HG03432 (cell line): Measurements from ENCODE around the gene ZNF638.
A peak's percentile ranks its signal among the peaks of the same experiment; 100 is the strongest.
"Not testable (repeated sequence)": the region's sequence is repeated elsewhere in the genome, so short reads cannot be mapped to it uniquely, and the experiment has no call there.

Experiments
- ATAC-seq: cut with Tn5 transposase; IDR thresholded peaks from one replicate; pipeline ENCODE4 v1.9.1; 2021; ENCODE audit warnings: mild to moderate bottlenecking, moderate library complexity; ENCODE audit not compliant: unreplicated experiment

The ZNF638 gene

DNA sequence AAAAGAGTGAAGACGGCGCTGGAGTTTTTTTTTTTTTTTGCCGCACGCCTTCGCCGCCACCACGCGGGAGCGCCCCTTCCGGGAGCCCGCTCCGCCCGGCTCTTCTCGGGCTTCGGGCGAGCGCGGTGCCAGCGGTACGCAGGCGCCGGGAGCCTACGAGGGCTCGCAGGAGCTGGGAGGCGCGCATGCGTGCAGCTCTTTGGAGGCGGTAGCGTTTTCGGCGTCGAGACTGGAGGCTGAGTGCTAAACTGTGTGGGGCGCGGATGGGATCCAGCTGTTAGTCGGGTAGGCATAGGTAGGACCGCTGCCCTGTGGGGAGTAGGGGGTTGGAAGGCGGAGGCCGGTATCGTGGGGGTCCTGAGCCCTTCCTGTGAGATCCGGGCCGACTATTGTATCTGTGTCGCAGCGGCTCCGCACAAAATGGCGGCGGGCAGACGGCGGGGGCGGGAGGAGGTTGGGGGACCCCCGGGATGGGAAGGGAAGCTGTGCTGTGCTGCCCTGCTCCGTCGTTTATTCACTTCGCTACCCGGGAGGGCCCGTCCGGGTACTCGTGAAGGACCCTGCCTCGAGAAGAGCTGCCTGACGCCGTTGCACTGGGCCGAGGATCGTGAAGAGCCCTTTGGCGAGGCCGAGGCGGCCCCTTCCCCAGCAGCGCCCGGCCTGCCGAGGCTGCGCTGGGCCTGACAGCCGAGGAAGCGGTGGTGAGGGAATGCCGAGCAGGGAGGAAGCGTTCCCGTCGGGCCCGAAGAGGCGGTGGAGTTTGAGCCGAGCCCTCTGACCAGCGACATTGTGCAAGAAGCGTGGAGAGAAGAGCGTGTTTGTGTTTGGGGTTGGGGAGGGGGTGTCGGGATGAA lies at the start of gene ZNF638:
Gene ZNF638, plus strand, starts transcription at position 202 of the 854 bp plus-strand sequence. CDS start 17,173 bp downstream, outside the sequence.
- peak; percentile 96 for ATAC-seq

GRCh38 chr2:71281950-71282349 lies 49.6 kb upstream of the ZNF638 start:
- no peak for ATAC-seq

GRCh38 chr2:71282493-71282892 lies 49.1 kb upstream of the ZNF638 start:
- ATAC-seq = peak; percentile 49

- ATAC-seq = no peak
These were observed 48.5 kb upstream of the ZNF638 start for GRCh38 chr2:71283131-71283530.

DNA sequence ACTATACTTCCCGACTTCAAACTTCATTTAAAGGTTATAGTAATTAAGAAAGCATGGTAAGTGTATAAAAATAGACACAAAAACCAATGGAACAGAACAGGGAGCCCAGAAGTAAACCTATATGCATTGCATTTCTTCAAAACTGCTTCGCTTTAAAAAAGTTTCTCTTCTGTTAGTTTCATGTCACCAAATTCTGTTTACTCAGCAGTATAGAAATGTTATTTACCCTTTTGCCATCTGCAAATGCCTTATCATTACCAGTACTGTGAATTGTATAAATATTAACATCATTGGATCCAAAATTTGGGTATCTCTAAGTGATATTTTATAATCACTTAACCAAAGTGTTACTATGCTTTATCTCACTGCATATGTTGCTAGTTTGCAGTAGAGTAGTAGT lies 45.9 kb upstream of the ZNF638 start:
- no peak for ATAC-seq

GRCh38 chr2:71291398-71291797 lies 40.2 kb upstream of the ZNF638 start:
- no peak for ATAC-seq

GRCh38 chr2:71292159-71292558 lies 39.4 kb upstream of the ZNF638 start:
- ATAC-seq = no peak

DNA sequence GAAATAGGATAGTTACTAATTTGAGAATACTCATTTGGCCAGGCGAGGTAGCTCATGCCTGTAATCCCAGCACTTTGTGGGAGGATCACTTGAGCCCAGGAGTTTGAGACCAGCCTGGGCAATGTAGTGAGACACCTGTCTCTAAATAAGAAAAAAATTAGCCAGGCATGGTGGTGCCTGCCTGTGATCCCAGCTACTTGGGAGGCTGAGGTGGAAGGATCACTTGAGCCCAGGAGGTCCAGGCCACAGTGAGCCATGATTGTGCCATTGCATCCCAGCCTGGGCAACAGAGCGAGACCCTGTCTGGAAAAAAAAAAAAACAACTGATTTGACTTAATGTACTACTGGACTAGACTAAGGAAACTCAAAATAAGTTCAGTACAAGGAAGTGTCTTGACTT lies 32.7 kb upstream of the ZNF638 start:
- no peak for ATAC-seq

- no peak for ATAC-seq
These were observed 32.1 kb upstream of the ZNF638 start for GRCh38 chr2:71299507-71299906.

- no peak for ATAC-seq
These were observed 27.7 kb upstream of the ZNF638 start for GRCh38 chr2:71303849-71304248.

DNA sequence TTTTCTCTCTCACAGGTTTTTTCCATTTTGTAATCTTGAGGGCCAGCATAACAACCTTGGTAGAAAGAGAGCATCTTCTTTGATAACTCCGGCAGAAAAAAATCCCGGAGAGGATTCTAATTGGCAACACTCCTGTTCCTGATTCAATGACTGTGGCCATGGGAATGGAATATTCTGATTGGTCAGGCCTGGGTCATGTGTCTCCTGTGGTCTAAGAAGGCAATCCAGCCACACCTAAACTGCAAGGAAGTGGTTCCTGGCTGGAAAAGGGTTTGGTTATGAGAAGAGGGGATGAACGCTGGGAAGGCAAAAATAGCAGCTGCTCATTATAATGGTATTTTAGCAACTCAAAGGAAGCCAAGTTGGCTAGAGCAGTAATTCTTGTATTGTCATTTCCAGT lies 24.8 kb upstream of the ZNF638 start:
- ATAC-seq = no peak

- ATAC-seq = no peak
These were observed 18.4 kb upstream of the ZNF638 start for GRCh38 chr2:71313016-71313766.

DNA sequence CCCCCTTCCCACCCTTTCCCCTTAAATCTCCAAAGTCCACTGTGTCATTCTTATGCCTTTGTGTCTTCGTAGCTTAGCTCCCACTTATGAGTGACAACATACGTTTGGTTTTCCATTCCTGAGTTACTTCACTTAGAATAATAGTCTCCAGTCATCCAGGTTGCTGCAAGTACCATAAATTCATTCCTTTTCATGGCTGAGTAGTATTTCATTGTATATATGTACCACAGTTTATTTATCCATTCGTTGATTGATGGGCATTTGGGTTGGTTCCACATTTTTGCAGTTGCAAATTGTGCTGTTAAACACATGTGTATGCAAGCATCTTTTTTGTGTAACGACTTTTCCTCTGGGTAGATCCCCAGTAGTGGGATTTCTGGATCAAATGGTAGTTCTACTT lies 14.5 kb upstream of the ZNF638 start:
- ATAC-seq = no peak

DNA sequence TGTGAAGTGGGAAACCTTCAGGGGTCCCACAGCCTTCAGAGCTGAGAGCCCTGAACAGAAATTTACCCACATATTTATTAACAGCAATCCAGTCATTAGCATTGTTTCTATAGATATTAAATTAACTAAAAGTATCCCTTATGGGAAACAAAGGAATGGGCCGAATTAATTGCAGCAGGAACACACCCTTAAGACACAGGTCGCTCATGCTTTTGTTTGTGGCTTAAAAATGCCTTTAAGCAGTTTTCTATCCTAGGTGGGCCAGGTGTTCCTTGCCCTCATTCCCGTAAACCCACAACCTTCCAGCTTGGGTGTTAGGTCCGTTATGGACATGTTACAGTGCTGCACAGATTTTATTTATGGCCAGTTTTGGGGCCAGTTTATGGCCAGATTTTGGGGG lies 13.7 kb upstream of the ZNF638 start:
- ATAC-seq = not testable (repeated sequence)

GRCh38 chr2:71323386-71323785 lies 8.2 kb upstream of the ZNF638 start:
- no peak for ATAC-seq

DNA sequence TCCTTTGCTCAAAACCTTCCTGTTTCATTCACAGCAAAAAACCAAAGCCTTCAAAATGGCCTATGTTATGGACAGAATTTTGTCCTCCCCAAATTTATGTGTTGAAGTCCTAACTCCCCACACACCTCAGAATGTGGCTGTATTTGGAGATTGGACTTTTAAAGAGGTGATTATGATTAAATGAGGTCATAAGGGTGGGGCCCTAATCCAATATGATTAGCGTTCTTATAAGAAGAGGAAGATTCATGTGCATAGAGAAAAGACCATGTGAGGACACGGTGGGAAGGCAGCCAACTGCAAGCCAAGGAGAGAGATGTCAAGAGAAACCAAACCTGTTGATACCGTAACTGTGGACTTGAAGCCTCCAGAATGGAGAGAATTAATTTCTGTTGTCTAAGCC lies 4.6 kb upstream of the ZNF638 start:
- no peak for ATAC-seq

GRCh38 chr2:71327916-71328315 lies 3.7 kb upstream of the ZNF638 start:
- no peak for ATAC-seq

DNA sequence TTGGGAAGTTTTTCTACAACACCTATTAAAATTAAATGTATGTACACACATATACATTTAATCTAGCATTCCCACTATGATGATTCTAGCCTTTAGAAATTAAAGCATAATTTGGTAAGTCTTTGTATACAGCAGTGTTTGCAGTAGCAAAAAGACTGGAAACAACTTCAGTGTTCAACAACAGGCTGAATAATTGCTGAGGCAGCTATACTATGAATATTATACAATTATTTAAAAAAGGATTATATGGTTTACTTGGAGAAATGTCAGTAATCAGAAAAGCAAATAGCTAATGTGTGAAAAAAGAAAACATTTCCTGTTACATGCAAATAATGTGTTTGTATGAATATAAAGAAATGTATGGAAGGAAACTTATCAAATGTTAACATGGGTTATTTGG lies 1.4 kb upstream of the ZNF638 start:
- ATAC-seq = no peak

DNA sequence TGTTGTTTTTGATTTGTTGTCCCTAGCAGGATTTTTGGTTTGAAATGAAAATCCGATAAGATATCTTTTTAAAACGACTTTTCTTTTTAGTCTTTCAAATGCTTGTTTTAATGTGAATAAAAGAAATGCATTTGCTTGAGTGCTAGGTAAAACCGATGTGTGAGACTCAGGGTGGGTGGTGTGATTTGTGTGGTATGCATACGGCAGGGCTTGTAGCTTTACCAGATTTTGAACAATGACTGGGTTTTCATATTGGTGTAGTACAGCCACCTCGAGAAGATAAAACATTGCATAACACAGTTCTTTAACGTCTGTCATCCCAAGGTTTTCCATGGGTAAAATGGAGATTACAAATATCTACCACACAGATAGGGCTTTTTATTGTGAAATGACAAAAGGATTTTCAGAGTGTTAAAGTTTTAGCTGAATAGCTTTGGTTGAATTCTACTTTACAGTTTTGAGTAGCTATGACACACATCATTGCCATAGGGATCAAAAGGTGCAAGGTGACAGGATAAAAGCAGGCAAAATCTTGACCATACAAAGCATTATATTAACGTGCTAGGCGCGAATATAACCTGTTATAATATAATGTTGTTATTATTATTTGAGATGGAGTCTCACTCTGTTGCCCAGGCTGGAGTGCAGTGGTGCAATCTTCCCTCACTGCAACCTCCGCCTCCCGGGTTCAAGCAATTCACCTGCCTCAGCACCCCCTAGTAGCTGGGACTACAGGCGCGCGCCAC lies 824 bp upstream of the ZNF638 start:
- ATAC-seq = no peak

- ATAC-seq = not testable (repeated sequence)
These were observed 326 bp upstream of the ZNF638 start for GRCh38 chr2:71331331-71331580.

- ATAC-seq = no peak
These were observed 834 bp downstream of the ZNF638 start for GRCh38 chr2:71332435-71332796.

DNA sequence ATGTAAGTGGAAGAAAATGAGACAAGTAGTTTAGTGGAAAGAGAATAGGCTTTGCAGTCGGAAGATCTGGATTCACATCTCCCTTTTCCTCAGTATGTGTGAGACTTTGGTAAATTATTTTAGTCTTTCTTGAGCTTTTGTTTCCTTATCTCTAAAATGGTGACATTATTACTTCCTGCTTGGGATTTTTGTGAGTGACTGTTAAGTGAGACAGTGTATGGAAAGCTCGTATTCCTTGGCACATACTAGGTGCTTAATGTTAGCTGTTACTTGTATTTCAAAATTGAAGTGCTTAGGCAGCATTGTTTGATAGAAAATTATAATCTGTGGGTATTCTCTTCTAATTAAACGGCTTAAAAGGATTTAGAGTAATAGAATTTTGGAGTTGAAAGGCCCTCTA lies 2.0 kb downstream of the ZNF638 start:
- no peak for ATAC-seq
